ENCODE data around the gene PDF.

DNA sequence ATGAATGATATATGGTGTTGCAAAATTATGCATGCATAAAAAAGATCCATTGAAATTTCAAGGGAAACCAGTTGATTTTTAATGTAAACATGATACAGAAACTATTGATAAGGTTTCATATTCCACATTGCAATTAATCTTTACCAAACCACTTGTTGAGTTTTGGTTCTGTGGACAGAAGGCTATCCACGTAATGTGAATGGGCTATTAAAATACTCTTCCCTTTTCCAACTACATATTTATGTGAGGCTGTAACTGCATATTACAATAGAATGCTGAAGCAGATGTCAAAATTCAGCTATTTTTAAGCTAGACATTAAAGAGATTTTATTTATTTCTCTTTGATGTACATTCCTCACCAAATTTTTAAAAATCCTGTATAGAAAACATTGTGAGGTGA lies 53.0 kb downstream of the PDF start:
- TF ChIP-seq, protein P1, sequence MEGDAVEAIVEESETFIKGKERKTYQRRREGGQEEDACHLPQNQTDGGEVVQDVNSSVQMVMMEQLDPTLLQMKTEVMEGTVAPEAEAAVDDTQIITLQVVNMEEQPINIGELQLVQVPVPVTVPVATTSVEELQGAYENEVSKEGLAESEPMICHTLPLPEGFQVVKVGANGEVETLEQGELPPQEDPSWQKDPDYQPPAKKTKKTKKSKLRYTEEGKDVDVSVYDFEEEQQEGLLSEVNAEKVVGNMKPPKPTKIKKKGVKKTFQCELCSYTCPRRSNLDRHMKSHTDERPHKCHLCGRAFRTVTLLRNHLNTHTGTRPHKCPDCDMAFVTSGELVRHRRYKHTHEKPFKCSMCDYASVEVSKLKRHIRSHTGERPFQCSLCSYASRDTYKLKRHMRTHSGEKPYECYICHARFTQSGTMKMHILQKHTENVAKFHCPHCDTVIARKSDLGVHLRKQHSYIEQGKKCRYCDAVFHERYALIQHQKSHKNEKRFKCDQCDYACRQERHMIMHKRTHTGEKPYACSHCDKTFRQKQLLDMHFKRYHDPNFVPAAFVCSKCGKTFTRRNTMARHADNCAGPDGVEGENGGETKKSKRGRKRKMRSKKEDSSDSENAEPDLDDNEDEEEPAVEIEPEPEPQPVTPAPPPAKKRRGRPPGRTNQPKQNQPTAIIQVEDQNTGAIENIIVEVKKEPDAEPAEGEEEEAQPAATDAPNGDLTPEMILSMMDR (IDR thresholded peaks at IDR 0.05) = no peak
- TF ChIP-seq POLR2A (IDR thresholded peaks at IDR 0.05) = no peak
- TF ChIP-seq POLR2AphosphoS5 (IDR thresholded peaks at IDR 0.05) = no peak
- no peak for TF ChIP-seq EP300 (IDR thresholded peaks at IDR 0.05)

Measured in sigmoid colon (tissue), 4 donors.